OCI-LY7 (cell line): ENCODE results near the gene RGS4.

Experiments used
- EZH2phosphoT487 ChIP-seq: fragments of 200-600 bp; sonication (generic); IDR thresholded peaks from 2 replicates; pipeline ENCODE4 v1.6.1; 2018; ENCODE audit warnings: low read depth, borderline replicate concordance, mild to moderate bottlenecking, mixed run types, antibody characterized with exemption, low read length, moderate library complexity, mixed read lengths
- TF ChIP-seq, protein P1 (sequence below): fragments of 200-600 bp; sonication (generic); conservative IDR thresholded peaks from 2 replicates; pipeline ENCODE4 v1.5.1; 2014; ENCODE audit warnings: mild to moderate bottlenecking, antibody characterized with exemption, low read length, moderate library complexity, mixed read lengths

DNA sequence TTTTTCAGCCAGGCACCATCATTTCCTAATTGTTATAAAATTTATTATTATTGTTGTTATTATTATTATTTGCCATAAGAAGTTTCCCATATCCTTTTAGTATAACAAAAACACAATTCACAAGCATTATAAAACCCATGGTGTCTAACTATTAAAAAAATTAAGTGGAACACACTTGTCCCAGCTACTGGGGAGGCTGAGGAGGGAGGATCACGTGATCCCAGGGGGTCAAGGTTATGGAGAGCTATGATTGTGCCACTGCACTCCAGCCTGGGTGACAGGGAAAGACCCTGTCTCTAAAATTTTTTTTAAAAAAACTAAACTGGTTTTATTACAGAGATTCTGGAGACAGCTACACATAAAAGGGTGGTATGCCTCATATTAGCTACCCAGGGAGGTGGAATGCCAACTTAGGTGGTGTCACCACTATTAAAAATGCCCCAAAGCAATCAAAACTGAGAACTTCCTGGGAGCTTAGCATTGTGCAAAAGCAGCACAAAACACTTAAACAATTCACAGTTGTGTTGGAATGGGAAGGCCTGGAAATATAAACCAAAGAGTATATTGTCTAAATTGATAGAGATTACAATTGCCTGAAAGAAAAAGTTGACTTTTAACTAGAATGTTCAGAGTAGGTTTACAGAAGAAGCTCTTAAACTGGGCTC lies 8.7 kb upstream of the RGS4 start:
- TF ChIP-seq, protein P1, sequence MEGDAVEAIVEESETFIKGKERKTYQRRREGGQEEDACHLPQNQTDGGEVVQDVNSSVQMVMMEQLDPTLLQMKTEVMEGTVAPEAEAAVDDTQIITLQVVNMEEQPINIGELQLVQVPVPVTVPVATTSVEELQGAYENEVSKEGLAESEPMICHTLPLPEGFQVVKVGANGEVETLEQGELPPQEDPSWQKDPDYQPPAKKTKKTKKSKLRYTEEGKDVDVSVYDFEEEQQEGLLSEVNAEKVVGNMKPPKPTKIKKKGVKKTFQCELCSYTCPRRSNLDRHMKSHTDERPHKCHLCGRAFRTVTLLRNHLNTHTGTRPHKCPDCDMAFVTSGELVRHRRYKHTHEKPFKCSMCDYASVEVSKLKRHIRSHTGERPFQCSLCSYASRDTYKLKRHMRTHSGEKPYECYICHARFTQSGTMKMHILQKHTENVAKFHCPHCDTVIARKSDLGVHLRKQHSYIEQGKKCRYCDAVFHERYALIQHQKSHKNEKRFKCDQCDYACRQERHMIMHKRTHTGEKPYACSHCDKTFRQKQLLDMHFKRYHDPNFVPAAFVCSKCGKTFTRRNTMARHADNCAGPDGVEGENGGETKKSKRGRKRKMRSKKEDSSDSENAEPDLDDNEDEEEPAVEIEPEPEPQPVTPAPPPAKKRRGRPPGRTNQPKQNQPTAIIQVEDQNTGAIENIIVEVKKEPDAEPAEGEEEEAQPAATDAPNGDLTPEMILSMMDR, result no peak
- no peak for TF ChIP-seq EZH2phosphoT487
